Right atrium auricular region (tissue), 2 donors: Measurements from ENCODE around the gene EIF5AL1. TPM values are rescaled to one million over a fixed set of nuclear protein-coding genes. Genes with fewer than 3 reads are reported as not detected.

ENCODE experiments used
- DNase-seq: peaks from one replicate; pipeline ENCODE4 v3.0.0-alpha.2; 2019; ENCODE audit warnings: low spot score
- H3K27ac ChIP-seq, 2 donors: fragments of 200-600 bp; sonication (generic); 1 replicate in 1 of 2; 2 replicates in 1 of 2; pipeline ENCODE4 v1.5.1; 2016 to 2019
- H3K27me3 ChIP-seq, 2 donors: fragments of 200-600 bp; sonication (generic); one replicate each; pipeline versions ENCODE4 v1.5.1 to v1.6.0; 2017 to 2019
- H3K36me3 ChIP-seq: fragments of 200-600 bp; sonication (generic); one replicate; pipeline ENCODE4 v1.5.1; 2016
- H3K4me1 ChIP-seq, 2 donors: fragments of 200-600 bp; sonication (generic); one replicate each; pipeline versions ENCODE4 v1.5.1 to v1.6.0; 2017 to 2019
- H3K4me3 ChIP-seq, 2 donors: fragments of 200-600 bp; sonication (generic); 1 replicate in 1 of 2; 2 replicates in 1 of 2; pipeline ENCODE4 v1.5.1; 2017 to 2019; ENCODE audit warnings: mild to moderate bottlenecking in 1 of 2, moderate library complexity in 1 of 2
- H3K9me3 ChIP-seq, 2 donors: fragments of 200-600 bp; sonication (generic); one replicate each; pipeline ENCODE4 v1.5.1; 2019
- total RNA-seq, 2 donors: library from RNA; depleted of rRNA; stranded (reverse); fragments of >200 nt; gene quantifications; one replicate each; pipeline ENCODE4 v1.1.0, GENCODE V29; 2016
- TF ChIP-seq, protein P1 (sequence below), 2 donors: fragments of 200-600 bp; sonication (generic); IDR thresholded peaks; one replicate each; pipeline ENCODE4 v1.5.1; 2019; ENCODE audit warnings: antibody characterized with exemption in 2 of 2

Gene EIF5AL1
- total RNA-seq, 2 donors from 2014 or later = 0.08 TPM; not detected in 1

DNA sequence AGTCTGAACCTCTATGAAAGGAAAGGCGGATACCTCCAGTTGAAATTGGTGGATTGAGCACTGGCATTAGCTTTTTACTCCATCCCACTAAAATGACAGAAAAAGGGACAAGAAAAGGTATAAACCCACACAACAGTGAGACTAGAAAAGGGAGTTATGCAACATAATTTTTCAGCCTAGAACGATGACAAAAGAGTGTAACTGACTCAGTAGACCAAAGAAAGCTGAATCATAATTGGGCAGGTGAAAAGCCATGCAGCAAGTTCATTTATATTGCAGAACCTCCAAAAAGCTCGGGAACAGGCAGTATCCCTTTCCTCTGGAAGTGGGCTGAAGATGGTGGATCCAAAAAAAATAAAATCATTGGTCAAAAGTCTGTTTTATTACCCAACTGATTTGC is 36.5 kb upstream of the EIF5AL1 start:
- Histone ChIP-seq H3K4me3 (no peak overlapping the region), H3K27ac (no peak overlapping the region), H3K4me1 (no peaks in the 10 kb centered on the region), H3K36me3 (no peaks in the 10 kb centered on the region), H3K27me3 (no peaks in the 10 kb centered on the region), H3K9me3 (no peaks in the 10 kb centered on the region)
- TF ChIP-seq, protein P1, sequence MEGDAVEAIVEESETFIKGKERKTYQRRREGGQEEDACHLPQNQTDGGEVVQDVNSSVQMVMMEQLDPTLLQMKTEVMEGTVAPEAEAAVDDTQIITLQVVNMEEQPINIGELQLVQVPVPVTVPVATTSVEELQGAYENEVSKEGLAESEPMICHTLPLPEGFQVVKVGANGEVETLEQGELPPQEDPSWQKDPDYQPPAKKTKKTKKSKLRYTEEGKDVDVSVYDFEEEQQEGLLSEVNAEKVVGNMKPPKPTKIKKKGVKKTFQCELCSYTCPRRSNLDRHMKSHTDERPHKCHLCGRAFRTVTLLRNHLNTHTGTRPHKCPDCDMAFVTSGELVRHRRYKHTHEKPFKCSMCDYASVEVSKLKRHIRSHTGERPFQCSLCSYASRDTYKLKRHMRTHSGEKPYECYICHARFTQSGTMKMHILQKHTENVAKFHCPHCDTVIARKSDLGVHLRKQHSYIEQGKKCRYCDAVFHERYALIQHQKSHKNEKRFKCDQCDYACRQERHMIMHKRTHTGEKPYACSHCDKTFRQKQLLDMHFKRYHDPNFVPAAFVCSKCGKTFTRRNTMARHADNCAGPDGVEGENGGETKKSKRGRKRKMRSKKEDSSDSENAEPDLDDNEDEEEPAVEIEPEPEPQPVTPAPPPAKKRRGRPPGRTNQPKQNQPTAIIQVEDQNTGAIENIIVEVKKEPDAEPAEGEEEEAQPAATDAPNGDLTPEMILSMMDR (IDR thresholded peaks at IDR 0.05) = no peak
- DNase-seq = no peak

DNA sequence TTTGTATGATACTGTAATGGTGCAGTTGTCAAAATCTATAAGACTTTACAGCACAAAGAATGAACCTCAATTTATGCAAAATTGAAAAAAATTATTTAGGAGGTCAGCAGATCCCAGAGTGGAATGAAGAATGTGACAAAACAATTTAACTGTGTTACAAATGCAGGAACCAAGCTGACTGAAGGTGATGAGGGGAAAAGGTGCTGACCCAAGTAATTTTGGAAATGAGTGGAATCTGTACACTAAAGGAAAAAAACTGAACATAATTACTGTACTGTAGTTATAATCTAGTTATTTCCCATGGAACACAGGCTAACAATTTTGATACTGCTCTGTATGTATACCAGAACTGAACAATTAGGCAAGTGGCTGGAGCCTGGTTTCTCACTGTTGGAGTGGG is 35.7 kb upstream of the EIF5AL1 start:
- TF ChIP-seq, protein P1 (IDR thresholded peaks at IDR 0.05) = no peak
- H3K27ac ChIP-seq = no peak overlapping the region
- H3K4me1 ChIP-seq = no peaks in the 10 kb centered on the region
- no peak for DNase-seq
- H3K36me3 ChIP-seq = no peaks in the 10 kb centered on the region
- no peak overlapping the region for H3K4me3 ChIP-seq
- no peaks in the 10 kb centered on the region for H3K27me3 ChIP-seq
- H3K9me3 ChIP-seq = no peaks in the 10 kb centered on the region

DNA sequence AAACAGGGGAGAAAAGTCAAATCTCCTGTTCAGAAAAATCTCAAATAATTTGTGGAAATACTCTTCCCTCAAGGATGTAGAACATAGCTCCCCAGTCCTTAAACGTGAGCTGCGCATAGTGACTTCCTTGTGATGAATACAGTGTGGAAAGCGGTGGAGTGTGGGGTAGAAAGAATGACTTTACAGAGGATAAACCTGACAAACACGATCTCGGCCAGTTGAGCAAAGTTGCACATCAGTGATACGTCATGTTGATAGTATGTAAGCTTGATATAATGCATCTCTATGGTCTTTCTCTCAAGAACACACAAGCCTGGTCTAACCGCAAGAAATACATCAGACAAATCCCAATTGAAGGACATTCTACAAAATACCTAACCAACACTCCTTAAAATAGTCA is 34.9 kb upstream of the EIF5AL1 start:
- DNase-seq = no peak
- no peaks in the 10 kb centered on the region for H3K36me3 ChIP-seq
- H3K27me3 ChIP-seq = no peaks in the 10 kb centered on the region
- TF ChIP-seq, protein P1 (IDR thresholded peaks at IDR 0.05) = no peak
- H3K9me3 ChIP-seq = no peaks in the 10 kb centered on the region
- H3K27ac ChIP-seq = no peak overlapping the region
- no peak overlapping the region for H3K4me3 ChIP-seq
- H3K4me1 ChIP-seq = no peaks in the 10 kb centered on the region

DNA sequence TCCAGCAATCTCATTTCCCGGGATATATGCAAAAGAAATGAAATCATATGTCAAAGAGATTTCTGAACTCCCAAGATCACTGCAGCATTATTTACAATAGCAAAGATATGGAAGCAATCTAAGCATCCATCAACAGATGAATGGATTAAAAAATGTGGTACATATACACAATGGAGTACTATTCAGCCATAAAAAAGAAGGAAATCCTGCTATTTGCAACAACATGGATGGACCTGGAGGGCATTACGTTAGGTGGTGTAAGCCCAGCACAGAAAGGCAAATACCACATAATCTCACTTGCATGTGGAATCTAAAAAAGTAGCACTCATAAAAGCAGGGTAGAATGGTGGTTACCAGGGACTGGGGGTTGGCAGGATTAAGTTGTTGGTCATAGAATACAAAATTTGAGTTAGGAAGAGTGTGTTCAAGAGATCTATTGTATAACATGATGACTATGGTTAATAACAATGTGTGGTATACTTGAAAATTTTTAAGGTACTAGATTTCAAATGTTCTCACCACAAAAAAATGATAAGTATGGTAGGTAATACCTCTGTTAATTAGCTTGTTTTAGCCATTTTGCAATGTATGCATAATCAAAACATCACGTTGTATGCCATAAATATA is 32.9 kb upstream of the EIF5AL1 start:
- Histone ChIP-seq H3K9me3 (no peaks in the 10 kb centered on the region), H3K36me3 (no peaks in the 10 kb centered on the region), H3K4me3 (no peak overlapping the region), H3K27ac (no peak overlapping the region), H3K4me1 (peaks cover 0 to 10% of the 10 kb centered on the region in 2 donors), H3K27me3 (no peaks in the 10 kb centered on the region)
- TF ChIP-seq, protein P1 (IDR thresholded peaks at IDR 0.05) = no peak
- no peak for DNase-seq

DNA sequence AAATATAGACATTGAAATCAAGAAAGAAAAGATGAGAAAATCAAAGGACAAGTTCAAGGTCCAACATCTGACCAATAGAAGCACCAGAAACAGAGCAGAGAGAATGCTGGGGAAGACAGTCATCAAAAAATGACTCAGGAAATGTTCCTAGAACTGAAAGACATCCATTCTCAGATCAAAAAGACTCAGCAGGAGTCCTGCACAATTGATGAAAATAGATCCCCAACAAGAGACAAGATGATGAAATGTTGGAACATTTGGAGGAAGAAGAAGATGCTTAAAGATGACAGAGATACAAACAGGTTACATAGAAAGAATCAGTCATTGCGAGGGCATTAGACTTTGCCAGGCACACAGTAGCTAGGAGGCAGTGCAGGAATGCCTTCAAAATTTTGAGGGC is 30.0 kb upstream of the EIF5AL1 start:
- Histone ChIP-seq H3K36me3 (no peaks in the 10 kb centered on the region), H3K27ac (peak overlapping the region in 1 of 2 donors; percentile 66), H3K27me3 (no peaks in the 10 kb centered on the region), H3K4me3 (no peak overlapping the region), H3K9me3 (no peaks in the 10 kb centered on the region), H3K4me1 (peaks cover 0 to 15% of the 10 kb centered on the region in 2 donors)
- DNase-seq = no peak
- TF ChIP-seq, protein P1 (IDR thresholded peaks at IDR 0.05) = no peak

DNA sequence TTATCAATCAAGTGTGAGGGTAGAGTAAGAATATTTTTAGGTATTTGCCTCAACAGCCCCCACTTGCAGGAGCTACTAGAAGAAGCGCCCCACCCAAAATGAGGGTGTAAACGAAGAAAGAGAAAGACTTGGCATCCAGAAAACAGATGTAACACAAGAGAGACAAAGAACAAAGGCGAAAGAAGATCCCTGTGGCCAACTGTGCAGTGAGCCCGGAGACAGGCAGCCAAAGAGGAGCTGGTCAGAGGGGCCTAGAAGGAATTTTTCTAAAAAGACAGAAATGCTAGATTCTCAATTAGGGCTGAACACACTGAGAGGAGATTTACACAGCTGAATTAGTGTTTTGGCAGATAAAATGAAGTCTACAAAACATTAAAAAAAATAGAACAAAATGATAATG is 29.6 kb upstream of the EIF5AL1 start:
- H3K27ac ChIP-seq = peak overlapping the region in 1 of 2 donors; percentile 66

More for the DNA sequence above, 29.6 kb upstream of the EIF5AL1 start:
- DNase-seq = no peak
- H3K36me3 ChIP-seq = no peaks in the 10 kb centered on the region
- H3K27me3 ChIP-seq = no peaks in the 10 kb centered on the region
- H3K4me3 ChIP-seq = no peak overlapping the region
- H3K9me3 ChIP-seq = no peaks in the 10 kb centered on the region
- H3K4me1 ChIP-seq = peaks cover 0 to 20% of the 10 kb centered on the region in 2 donors
- TF ChIP-seq, protein P1 (IDR thresholded peaks at IDR 0.05) = no peak
